Thymus (tissue), 11 donors: ENCODE results near the gene CCDC9B. TPM values are rescaled to one million over a fixed set of nuclear protein-coding genes. Genes with fewer than 3 reads are reported as not detected.

ENCODE experiments used
- DNase-seq, 9 donors: peaks; one replicate each; pipeline ENCODE4 v3.0.0-alpha.2; 2013; ENCODE audit warnings: low spot score in 9 of 9, low read depth in 6 of 9, missing footprints in 1 of 9
- H3K27ac ChIP-seq, 2 donors: one replicate each; pipeline ENCODE4 v1.5.1; 2013; ENCODE audit warnings: control low read depth in 1 of 2, low read depth in 1 of 2, low read length in 1 of 2, mild to moderate bottlenecking in 1 of 2, moderate library complexity in 1 of 2
- H3K27me3 ChIP-seq, 2 donors: one replicate each; pipeline ENCODE4 v1.5.1; 2013; ENCODE audit warnings: low read length in 1 of 2; ENCODE audit not compliant: control insufficient read depth in 2 of 2, insufficient read depth in 1 of 2
- H3K36me3 ChIP-seq, 2 donors: one replicate each; pipeline ENCODE4 v1.5.1; 2013; ENCODE audit warnings: low read length in 1 of 2, mild to moderate bottlenecking in 1 of 2, moderate library complexity in 1 of 2; ENCODE audit not compliant: control insufficient read depth in 2 of 2, insufficient read depth in 2 of 2
- H3K4me1 ChIP-seq, 2 donors: one replicate each; pipeline ENCODE4 v1.5.1; 2013; ENCODE audit warnings: low read length in 2 of 2; ENCODE audit not compliant: control insufficient read depth in 2 of 2, insufficient read depth in 2 of 2
- H3K4me3 ChIP-seq, 2 donors: one replicate each; pipeline ENCODE4 v1.5.1; 2013; ENCODE audit warnings: low read length in 2 of 2, control low read depth in 1 of 2, mild to moderate bottlenecking in 1 of 2
- H3K9me3 ChIP-seq, 2 donors: one replicate each; pipeline ENCODE4 v1.5.1; 2013; ENCODE audit warnings: low read length in 1 of 2, mild to moderate bottlenecking in 1 of 2; ENCODE audit not compliant: control insufficient read depth in 2 of 2, insufficient read depth in 1 of 2
- WGBS: extraction: QIAGEN DNeasy Blood & Tissue Kit; methylation state at CpG from one replicate; pipeline ENCODE4 v1.1.7; 2013; 5-methylcytosine and 5-hydroxymethylcytosine counted together
- polyA plus RNA-seq: library from polyadenylated mRNA; stranded (reverse); fragments of 200-250 nt; gene quantifications from one replicate; pipeline ENCODE4 v1.2.3, GENCODE V29; 2013
- total RNA-seq: library from RNA; stranded (reverse); fragments of 120-200 nt; gene quantifications from one replicate; pipeline ENCODE4 v1.2.4, GENCODE V29; 2013
- donor health status: healthy.

Gene CCDC9B
- total and polyA plus RNA-seq, 2 donors, result 0.28 to 3.6 TPM

DNA sequence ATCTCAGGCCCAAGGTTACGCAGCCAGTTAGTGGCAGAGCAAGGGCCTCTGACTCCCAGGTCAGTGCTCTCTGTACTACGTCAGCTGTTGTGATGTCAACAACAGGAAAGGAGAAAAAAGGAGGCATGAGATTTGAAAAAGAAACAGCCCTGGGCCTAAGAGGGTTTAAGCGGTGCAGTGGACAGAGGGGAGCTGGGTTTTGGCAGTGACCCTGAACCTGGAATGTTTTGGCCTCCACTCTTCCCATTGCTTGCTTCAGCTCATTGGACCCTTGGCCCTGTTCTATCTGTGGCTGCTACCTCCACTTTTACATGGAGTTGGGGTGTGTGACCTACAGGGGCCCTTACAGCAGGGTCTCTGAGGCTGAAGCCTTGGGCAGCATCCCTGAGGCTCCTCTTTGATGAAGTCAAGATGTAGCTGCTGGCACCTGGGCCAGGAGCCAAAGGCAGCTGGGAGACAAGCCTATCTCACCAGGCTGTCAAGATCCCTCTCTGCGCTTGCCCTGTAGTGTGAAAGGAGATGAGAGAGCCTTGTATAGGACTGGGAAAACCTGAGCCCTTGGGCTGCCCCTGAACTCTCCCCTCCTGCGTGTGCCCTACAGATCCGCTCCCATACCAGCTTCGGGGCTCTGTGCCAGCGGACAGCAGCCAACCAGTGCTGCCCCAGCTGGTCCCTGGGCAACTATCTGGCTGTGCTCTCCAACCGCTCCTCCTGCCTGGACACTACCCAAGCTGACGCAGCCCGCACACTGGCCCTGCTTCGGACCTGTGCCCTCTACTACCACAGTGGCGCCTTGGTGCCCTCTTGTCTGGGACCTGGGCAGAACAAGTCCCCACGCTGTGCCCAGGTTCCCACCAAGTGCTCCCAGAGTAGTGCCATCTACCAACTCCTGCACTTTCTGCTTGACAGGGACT is 26.0 kb upstream of the CCDC9B start:
- peaks cover 0 to 14% of the 10 kb centered on the region in 2 donors for H3K27me3 ChIP-seq
- peaks cover 5 to 27% of the 10 kb centered on the region in 2 donors for H3K4me1 ChIP-seq
- H3K27ac ChIP-seq, result no peak overlapping the region
- no peak overlapping the region for H3K4me3 ChIP-seq
- H3K9me3 ChIP-seq, result no peaks in the 10 kb centered on the region
- 97% methylated on average over 14 of the region's 14 CpGs for WGBS
- DNase-seq, result peak in 1 of 9 donors; percentile 10
- no peaks in the 10 kb centered on the region for H3K36me3 ChIP-seq

DNA sequence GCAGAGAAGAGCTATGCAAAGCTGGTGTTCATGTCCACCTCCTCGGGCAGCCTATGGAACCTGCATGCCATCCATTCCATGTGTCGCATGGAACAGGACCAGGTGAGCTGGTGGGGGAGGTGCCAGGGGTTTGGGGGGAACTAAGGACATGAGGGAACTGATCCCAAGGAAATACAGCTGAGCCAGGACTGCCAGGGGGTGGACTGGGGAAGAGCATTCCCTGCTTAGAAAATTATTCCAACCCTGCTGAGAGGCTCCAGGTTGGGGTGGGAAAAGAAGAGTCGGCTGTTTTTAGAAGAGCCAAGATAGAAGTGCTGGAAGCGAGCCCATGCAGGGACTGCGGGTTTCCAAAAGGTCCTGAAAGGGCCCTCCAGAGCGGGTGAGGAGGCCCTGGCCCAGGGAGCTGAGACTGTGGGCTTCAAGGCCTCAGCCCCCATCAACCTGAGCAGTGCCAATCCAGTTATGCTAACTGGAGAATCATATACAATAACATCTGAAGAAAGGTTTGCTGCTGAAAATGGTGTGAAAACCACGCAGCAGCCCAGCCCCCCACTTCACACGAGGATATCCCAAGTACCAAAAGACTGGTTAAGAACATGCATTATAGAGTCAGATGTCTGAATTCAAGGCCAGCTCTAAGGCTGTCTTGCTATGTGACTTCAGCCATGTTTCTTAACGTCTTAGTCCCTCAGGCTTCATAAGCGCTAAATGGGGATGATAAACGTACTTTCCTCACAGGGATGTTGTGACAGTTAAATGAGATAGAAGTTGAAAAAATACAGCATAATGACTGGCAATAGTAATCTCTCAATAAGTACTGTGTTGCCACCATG is 25.1 kb upstream of the CCDC9B start:
- Histone ChIP-seq H3K36me3 (no peaks in the 10 kb centered on the region), H3K9me3 (no peaks in the 10 kb centered on the region), H3K27ac (no peak overlapping the region), H3K4me3 (no peak overlapping the region), H3K4me1 (peaks cover 5 to 27% of the 10 kb centered on the region in 2 donors), H3K27me3 (peaks cover 0 to 11% of the 10 kb centered on the region in 2 donors)
- 96% methylated on average over 11 of the region's 11 CpGs for WGBS
- DNase-seq, result no peak

- no peak overlapping the region for H3K4me3 ChIP-seq
- no peak overlapping the region for H3K27ac ChIP-seq
- H3K4me1 ChIP-seq, result peaks cover 5 to 27% of the 10 kb centered on the region in 2 donors
- DNase-seq, result no peak
- WGBS, result 96% methylated on average over 5 of the region's 5 CpGs
- H3K27me3 ChIP-seq, result peaks cover 0 to 4% of the 10 kb centered on the region in 2 donors
- H3K9me3 ChIP-seq, result no peaks in the 10 kb centered on the region
- no peaks in the 10 kb centered on the region for H3K36me3 ChIP-seq
Observed at GRCh38 chr15:40365016-40365415, 24.3 kb upstream of the CCDC9B start.

GRCh38 chr15:40364251-40364650 is 23.5 kb upstream of the CCDC9B start:
- no peaks in the 10 kb centered on the region for H3K36me3 ChIP-seq
- no peak overlapping the region for H3K4me3 ChIP-seq
- DNase-seq, result no peak
- H3K4me1 ChIP-seq, result peaks cover 5 to 27% of the 10 kb centered on the region in 2 donors
- H3K9me3 ChIP-seq, result no peaks in the 10 kb centered on the region
- H3K27me3 ChIP-seq, result no peaks in the 10 kb centered on the region
- 89% methylated on average over 6 of the region's 6 CpGs for WGBS
- no peak overlapping the region for H3K27ac ChIP-seq

DNA sequence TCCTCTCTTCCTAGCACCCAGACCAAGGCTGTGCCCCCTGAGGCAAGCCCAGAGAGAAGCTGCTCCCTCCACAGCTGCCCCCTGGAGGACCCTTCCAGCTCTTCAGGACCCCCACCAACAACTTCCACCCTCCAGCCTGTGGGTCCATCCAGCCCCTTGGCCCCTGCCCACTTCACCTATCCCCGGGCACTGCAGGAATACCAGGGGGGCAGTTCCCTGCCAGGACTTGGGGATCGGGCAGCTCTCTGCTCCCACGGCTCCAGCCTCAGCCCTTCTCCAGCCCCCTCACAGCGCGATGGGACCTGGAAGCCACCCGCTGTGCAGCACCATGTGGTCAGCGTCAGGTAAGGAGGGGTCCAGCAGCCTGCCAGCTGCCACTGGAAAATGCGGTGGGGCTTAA is 22.9 kb upstream of the CCDC9B start:
- no peaks in the 10 kb centered on the region for H3K9me3 ChIP-seq
- H3K4me3 ChIP-seq, result no peak overlapping the region
- H3K27ac ChIP-seq, result no peak overlapping the region
- H3K27me3 ChIP-seq, result peaks cover 0 to 5% of the 10 kb centered on the region in 2 donors
- peaks cover 6 to 30% of the 10 kb centered on the region in 2 donors for H3K4me1 ChIP-seq
- no peaks in the 10 kb centered on the region for H3K36me3 ChIP-seq
- 95% methylated on average over 8 of the region's 8 CpGs for WGBS
- DNase-seq, result no peak

- no peak overlapping the region for H3K27ac ChIP-seq
Observed at GRCh38 chr15:40361640-40362039, 20.9 kb upstream of the CCDC9B start.

DNA sequence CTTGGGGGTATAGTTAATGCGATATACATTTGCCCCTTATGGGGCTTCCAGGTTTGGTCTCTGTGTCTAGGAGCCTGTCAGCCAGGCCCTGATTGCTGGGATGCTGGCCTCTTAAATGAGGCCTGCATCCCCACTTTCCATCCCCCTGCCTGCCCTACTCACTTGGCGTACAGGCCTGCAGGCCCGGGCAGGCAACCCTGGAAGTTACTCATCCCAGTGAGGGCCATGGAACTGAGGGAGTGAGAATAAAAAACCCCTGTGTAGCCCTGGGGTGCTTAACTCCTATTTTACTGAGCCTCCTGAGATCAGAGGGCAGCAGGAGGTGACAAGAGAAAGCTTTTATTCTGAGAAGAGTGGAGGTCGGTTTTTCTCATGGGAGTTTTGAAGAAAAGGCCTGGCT is 19.3 kb upstream of the CCDC9B start:
- Histone ChIP-seq H3K27me3 (peaks cover 0 to 10% of the 10 kb centered on the region in 2 donors), H3K27ac (no peak overlapping the region), H3K4me1 (peaks cover 5 to 12% of the 10 kb centered on the region in 2 donors), H3K4me3 (no peak overlapping the region), H3K36me3 (no peaks in the 10 kb centered on the region), H3K9me3 (no peaks in the 10 kb centered on the region)
- DNase-seq, result no peak
- WGBS, result 97% methylated on average over 4 of the region's 4 CpGs

More at GRCh38 chr15:40361640-40362039, 20.9 kb upstream of the CCDC9B start:
- Histone ChIP-seq H3K4me1 (peaks cover 5 to 23% of the 10 kb centered on the region in 2 donors), H3K36me3 (no peaks in the 10 kb centered on the region), H3K4me3 (no peak overlapping the region), H3K9me3 (no peaks in the 10 kb centered on the region), H3K27me3 (peaks cover 0 to 10% of the 10 kb centered on the region in 2 donors)
- DNase-seq, result no peak
- 99% methylated on average over 2 of the region's 2 CpGs for WGBS

GRCh38 chr15:40358471-40359353 is 18.0 kb upstream of the CCDC9B start:
- DNase-seq, result peak in 2 of 9 donors; percentile 39 to 60
- Histone ChIP-seq H3K36me3 (no peaks in the 10 kb centered on the region), H3K4me1 (peaks cover 5 to 22% of the 10 kb centered on the region in 2 donors), H3K9me3 (no peaks in the 10 kb centered on the region), H3K27ac (no peak overlapping the region), H3K27me3 (peaks cover 0 to 12% of the 10 kb centered on the region in 2 donors), H3K4me3 (peak overlapping the region; percentile 57 to 73)
- 14% methylated on average over 31 of the region's 31 CpGs for WGBS
